Large intestine (tissue), 12 donors: ENCODE measurements around the gene MYPN. TPM values are rescaled to one million over a fixed set of nuclear protein-coding genes. Genes with fewer than 3 reads are reported as not detected.
"Not testable (repeated sequence)": the region's sequence is repeated elsewhere in the genome, so short reads cannot be mapped to it uniquely, and the experiment has no call there.

Experiments
- DNase-seq, 2 donors: peaks; one replicate each; pipeline versions ENCODE4 v3.0.0 to v3.0.0-alpha.2; 2013
- H3K27ac ChIP-seq: one replicate; pipeline ENCODE4 v1.5.1; 2013; ENCODE audit warnings: low read length
- H3K27me3 ChIP-seq: 2 replicates; pipeline ENCODE4 v1.6.1; 2013; ENCODE audit warnings: low read length; ENCODE audit not compliant: control insufficient read depth, insufficient read depth
- H3K36me3 ChIP-seq: 2 replicates; pipeline ENCODE4 v1.6.1; 2013; ENCODE audit warnings: low read length; ENCODE audit not compliant: control insufficient read depth, insufficient read depth
- H3K4me1 ChIP-seq: one replicate; pipeline ENCODE4 v1.6.1; 2013; ENCODE audit warnings: low read length; ENCODE audit not compliant: control insufficient read depth, insufficient read depth
- H3K4me3 ChIP-seq: one replicate; pipeline ENCODE4 v1.5.1; 2013; ENCODE audit warnings: low read length
- H3K9me3 ChIP-seq: one replicate; pipeline ENCODE4 v1.6.1; 2013; ENCODE audit warnings: mild to moderate bottlenecking, low read depth, low read length, moderate library complexity; ENCODE audit not compliant: control insufficient read depth
- whole genome bisulfite sequencing: methylation state at CpG from one replicate; pipeline ENCODE4 v1.1.5; 2013; ENCODE audit warnings: low lambda C conversion rate; ENCODE audit not compliant: insufficient coverage; 5-methylcytosine and 5-hydroxymethylcytosine counted together
- long read RNA-seq, 11 donors: transcript quantifications; one replicate each; lab custom pipeline, GENCODE V29; 2026
- polyA plus RNA-seq: library from polyadenylated mRNA; unstranded; fragments of 120-200 nt; gene quantifications from one replicate; pipeline ENCODE4 v1.2.1, GENCODE V29; 2013

MYPN gene
- polyA plus RNA-seq, result 0.16 TPM
- long read RNA-seq, donor 1, result 0 reads
- long read RNA-seq, donor 2, result 0 reads
- long read RNA-seq, donor 3, result 0 reads
- long read RNA-seq, donor 4, result 0 reads
- long read RNA-seq, donor 5, result 0 reads
- long read RNA-seq, donor 6, result 0 reads
- long read RNA-seq, donor 7, result 0 reads
- long read RNA-seq, donor 8, result 0 reads
- long read RNA-seq, donor 9, partial matches to known transcripts, result 112 of 112 reads
- long read RNA-seq, donor 9, other reads (novel, unspliced or antisense), result 0 of 112 reads
- long read RNA-seq, donor 10, result 0 reads
- long read RNA-seq, donor 11, result 0 reads

DNA sequence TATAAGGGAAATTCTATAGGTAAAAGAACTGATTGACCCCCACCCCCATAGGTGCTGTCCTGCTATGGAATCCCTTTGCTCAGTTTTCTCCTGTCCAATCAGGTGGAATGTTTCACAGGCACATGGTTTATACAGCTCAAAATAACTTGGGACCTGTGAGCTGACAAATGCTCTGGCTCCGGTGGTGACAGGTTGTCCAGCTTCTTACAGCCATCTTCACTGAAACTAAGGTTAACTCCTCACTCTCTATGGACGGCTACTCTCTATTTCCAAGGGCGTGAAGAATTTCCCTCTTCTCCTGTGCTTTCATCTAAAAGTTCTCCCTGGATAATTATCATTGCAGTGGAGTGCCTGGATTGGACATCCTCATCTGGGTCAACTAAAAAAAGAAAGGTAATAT lies at the start of gene MYPN:
MYPN (plus strand) TSS at position 158 of the 400 bp plus-strand sequence. CDS start 11,951 bp downstream, outside the sequence.
- H3K4me1 ChIP-seq, result no peaks in the 10 kb centered on the region
- H3K27ac ChIP-seq, result no peak within 1 kb of the TSS
- H3K4me3 ChIP-seq, result no peak within 1 kb of the TSS
- no CpG with 5 or more reads among the region's 3 CpGs for WGBS
- H3K27me3 ChIP-seq, result no peaks in the 10 kb centered on the region
- DNase-seq, result no peak
- H3K36me3 ChIP-seq, result no peaks in the 10 kb centered on the region
- no peaks in the 10 kb centered on the region for H3K9me3 ChIP-seq

GRCh38 chr10:68067029-68067428 lies 42.3 kb upstream of the MYPN start:
- WGBS, result 100% methylated on average over 1 of the region's 4 CpGs
- no peaks in the 10 kb centered on the region for H3K27me3 ChIP-seq
- no peaks in the 10 kb centered on the region for H3K4me1 ChIP-seq
- no peak overlapping the region for H3K27ac ChIP-seq
- H3K4me3 ChIP-seq, result no peak overlapping the region
- H3K9me3 ChIP-seq, result no peaks in the 10 kb centered on the region
- DNase-seq, result no peak
- H3K36me3 ChIP-seq, result peaks cover 6% of the 10 kb centered on the region

DNA sequence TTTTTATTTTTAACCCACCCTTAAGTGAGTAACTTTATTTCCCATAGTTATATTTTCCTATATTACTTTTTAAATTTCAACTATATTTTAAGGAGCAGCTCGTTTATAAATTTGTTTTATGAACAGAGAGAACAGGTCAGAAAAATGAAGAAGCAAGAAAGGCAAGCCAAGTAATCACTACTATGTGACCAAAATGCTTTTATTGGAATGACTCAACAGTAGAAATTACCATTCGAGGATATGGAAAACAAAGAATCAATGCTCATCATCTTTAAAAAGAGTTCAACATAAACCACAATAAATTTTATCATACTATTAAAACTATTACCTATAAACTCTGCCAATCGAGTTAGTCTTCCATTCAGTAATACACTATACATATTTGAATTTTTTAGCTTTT lies 41.8 kb upstream of the MYPN start:
- DNase-seq, result no peak
- WGBS, result 76% methylated on average over 2 of the region's 3 CpGs
- H3K27me3 ChIP-seq, result no peaks in the 10 kb centered on the region
- H3K27ac ChIP-seq, result no peak overlapping the region
- H3K4me3 ChIP-seq, result no peak overlapping the region
- no peaks in the 10 kb centered on the region for H3K4me1 ChIP-seq
- no peaks in the 10 kb centered on the region for H3K9me3 ChIP-seq
- peaks cover 6% of the 10 kb centered on the region for H3K36me3 ChIP-seq

GRCh38 chr10:68073631-68074030 lies 35.7 kb upstream of the MYPN start:
- peaks cover 2% of the 10 kb centered on the region for H3K36me3 ChIP-seq
- H3K27ac ChIP-seq, result peak overlapping the region; percentile 100
- peak overlapping the region; percentile 100 for H3K4me3 ChIP-seq
- peaks cover 8% of the 10 kb centered on the region for H3K4me1 ChIP-seq
- H3K9me3 ChIP-seq, result no peaks in the 10 kb centered on the region
- no peaks in the 10 kb centered on the region for H3K27me3 ChIP-seq
- 0% methylated on average over 1 of the region's 3 CpGs for WGBS
- DNase-seq, result no peak

- 0% methylated on average over 2 of the region's 27 CpGs for WGBS
- DNase-seq, result peak in 1 of 2 donors; percentile 59
Observed at GRCh38 chr10:68074031-68074774, 35.1 kb upstream of the MYPN start.

GRCh38 chr10:68074775-68075549 lies 34.3 kb upstream of the MYPN start, which contains the start of gene HERC4:
TSS of gene HERC4 (minus strand) at chr10:68075283. CDS start at chr10:68073108, 2,175 bp downstream.
- no CpG with 5 or more reads among the region's 64 CpGs for WGBS

More at GRCh38 chr10:68074031-68074774, 35.1 kb upstream of the MYPN start:
- Histone ChIP-seq H3K4me3 (peak overlapping the region; percentile 100), H3K36me3 (peaks cover 2% of the 10 kb centered on the region), H3K4me1 (peaks cover 8% of the 10 kb centered on the region), H3K9me3 (no peaks in the 10 kb centered on the region), H3K27me3 (no peaks in the 10 kb centered on the region), H3K27ac (peak overlapping the region; percentile 100)

GRCh38 chr10:68075550-68076004 lies 33.7 kb upstream of the MYPN start:
- H3K27me3 ChIP-seq, result no peaks in the 10 kb centered on the region
- WGBS, result no CpG with 5 or more reads among the region's 3 CpGs
- H3K36me3 ChIP-seq, result no peaks in the 10 kb centered on the region
- peak overlapping the region; percentile 46 for H3K27ac ChIP-seq
- peaks cover 8% of the 10 kb centered on the region for H3K4me1 ChIP-seq
- no peaks in the 10 kb centered on the region for H3K9me3 ChIP-seq
- DNase-seq, result no peak
- peak overlapping the region; percentile 26 for H3K4me3 ChIP-seq

More at GRCh38 chr10:68074775-68075549, 34.3 kb upstream of the MYPN start, which contains the start of gene HERC4:
- DNase-seq, result peak; percentile 94
- Histone ChIP-seq H3K27ac (peak within 1 kb of the TSS; percentile 100), H3K9me3 (no peaks in the 10 kb centered on the region), H3K4me3 (peak within 1 kb of the TSS; percentile 100), H3K27me3 (no peaks in the 10 kb centered on the region), H3K4me1 (peaks cover 8% of the 10 kb centered on the region), H3K36me3 (peaks cover 2% of the 10 kb centered on the region)

- H3K9me3 ChIP-seq, H3K27ac ChIP-seq, H3K27me3 ChIP-seq, H3K4me3 ChIP-seq, H3K4me1 ChIP-seq, H3K36me3 ChIP-seq, DNase-seq: not testable (repeated sequence)
- 100% methylated on average over 1 of the region's 15 CpGs for WGBS
Observed at GRCh38 chr10:68076081-68076480, 33.2 kb upstream of the MYPN start.

GRCh38 chr10:68077026-68077425 lies 32.3 kb upstream of the MYPN start:
- H3K4me3 ChIP-seq, result no peak overlapping the region
- WGBS, result no CpG with 5 or more reads among the region's 5 CpGs

DNA sequence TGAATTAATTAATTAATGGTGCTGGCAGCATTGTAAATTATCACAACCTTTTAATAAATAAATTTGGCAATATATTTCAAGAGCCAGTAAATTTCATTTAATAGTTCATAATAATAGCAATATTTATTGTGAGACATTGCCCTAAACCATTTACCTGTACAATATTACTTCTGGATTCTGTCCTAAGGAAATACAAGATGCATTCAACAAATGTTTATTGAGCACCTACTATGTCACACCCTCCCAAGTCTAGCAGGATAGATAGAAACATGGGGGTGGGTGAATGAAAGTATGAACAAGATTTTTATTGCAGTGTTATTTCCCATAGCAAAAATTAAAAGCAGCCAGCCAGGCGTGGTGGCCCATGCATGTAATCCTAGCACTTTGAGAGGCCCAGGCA lies 29.9 kb upstream of the MYPN start:
- DNase-seq, result no peak
- no peak overlapping the region for H3K4me3 ChIP-seq
- peaks cover 4% of the 10 kb centered on the region for H3K4me1 ChIP-seq
- H3K9me3 ChIP-seq, result no peaks in the 10 kb centered on the region
- no CpG with 5 or more reads among the region's 1 CpG for WGBS
- H3K27me3 ChIP-seq, result no peaks in the 10 kb centered on the region
- no peaks in the 10 kb centered on the region for H3K36me3 ChIP-seq
- no peak overlapping the region for H3K27ac ChIP-seq

More at GRCh38 chr10:68077026-68077425, 32.3 kb upstream of the MYPN start:
- no peak for DNase-seq
- H3K36me3 ChIP-seq, result no peaks in the 10 kb centered on the region
- H3K9me3 ChIP-seq, result no peaks in the 10 kb centered on the region
- no peaks in the 10 kb centered on the region for H3K27me3 ChIP-seq
- no peak overlapping the region for H3K27ac ChIP-seq
- H3K4me1 ChIP-seq, result peaks cover 8% of the 10 kb centered on the region
